ENCODE measurements around the gene PARD3B.

DNA sequence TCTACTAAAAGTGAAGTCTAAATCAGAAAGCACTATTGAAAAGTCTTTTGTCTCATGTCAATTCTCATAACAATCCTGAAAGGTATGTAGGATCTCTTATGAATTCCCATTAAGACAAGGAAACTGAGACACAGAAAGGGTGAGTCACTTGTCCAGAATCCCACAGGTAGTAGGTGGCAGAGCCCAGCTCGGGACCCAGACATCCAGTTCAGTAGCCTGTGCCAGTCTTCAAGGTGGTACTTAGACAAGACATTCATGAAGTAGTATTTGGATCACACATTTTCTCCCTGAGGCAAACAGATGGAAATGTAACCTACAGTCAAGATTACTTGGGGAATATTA is 14.8 kb upstream of the PARD3B start:
- TF ChIP-seq CTCF (IDR thresholded peaks at IDR 0.05) (no peak), POLR2A (IDR thresholded peaks at IDR 0.05) (no peak), POLR2AphosphoS5 (IDR thresholded peaks at IDR 0.05; ENCODE audit: insufficient read depth in 1 of 2, low read depth in 1 of 2) (no peak)
